ENCODE results near the gene HSPA12B. TPM values are rescaled to one million over a fixed set of nuclear protein-coding genes. Genes with fewer than 3 reads are reported as not detected.

Gene HSPA12B
- total RNA-seq, 4 donors from 2014 or later = 0.64 to 4.6 (median 1.8) TPM

GRCh38 chr20:3785240-3786125 is 53.0 kb downstream of the HSPA12B start:
- no peak for DNase-seq
- H3K27ac ChIP-seq = peak overlapping the region; percentile 83 to 91 (median 88)
- H3K36me3 ChIP-seq = peaks cover 0 to 11% (median 0%) of the 10 kb centered on the region in 3 donors
- H3K27me3 ChIP-seq = no peaks in the 10 kb centered on the region
- intact Hi-C loops (cut with DNase I) = no loop called here
- H3K9me3 ChIP-seq = no peaks in the 10 kb centered on the region
- no peak for TF ChIP-seq POLR2A (IDR thresholded peaks at IDR 0.05)
- no peak for TF ChIP-seq CTCF (IDR thresholded peaks at IDR 0.05)
- peaks cover 45 to 81% (median 50%) of the 10 kb centered on the region in 3 donors for H3K4me1 ChIP-seq
- peak overlapping the region; percentile 68 to 87 (median 70) for H3K4me3 ChIP-seq
- WGBS, 2 donors = 8% methylated on average over 15 of the region's 79 CpGs; no CpG with 5 or more reads in 1 of the 2 donors

- no peak for TF ChIP-seq CTCF (IDR thresholded peaks at IDR 0.05)
- no peak for TF ChIP-seq POLR2A (IDR thresholded peaks at IDR 0.05)
- peak overlapping the region; percentile 83 to 91 (median 88) for H3K27ac ChIP-seq
- H3K9me3 ChIP-seq = no peaks in the 10 kb centered on the region
- H3K36me3 ChIP-seq = peaks cover 0 to 11% (median 0%) of the 10 kb centered on the region in 3 donors
- DNase-seq = no peak
- intact Hi-C loops (cut with DNase I) = no loop called here
- peak overlapping the region; percentile 68 to 87 (median 70) for H3K4me3 ChIP-seq
- peaks cover 42 to 75% (median 44%) of the 10 kb centered on the region in 3 donors for H3K4me1 ChIP-seq
- WGBS, 2 donors = no CpG with 5 or more reads among the region's 35 CpGs
- H3K27me3 ChIP-seq = no peaks in the 10 kb centered on the region
Measured at GRCh38 chr20:3786126-3786484, 53.6 kb downstream of the HSPA12B start.

GRCh38 chr20:3786665-3787323 is 54.3 kb downstream of the HSPA12B start, which contains the start of gene CENPB:
Gene CENPB (minus strand): TSS chr20:3786740. CDS start chr20:3786483, 257 bp downstream.
- Histone ChIP-seq H3K27ac (peak within 1 kb of the TSS; percentile 83 to 91 (median 88)), H3K9me3 (no peaks in the 10 kb centered on the region), H3K4me3 (peak within 1 kb of the TSS; percentile 68 to 87 (median 70)), H3K36me3 (peaks cover 0 to 11% (median 0%) of the 10 kb centered on the region in 3 donors), H3K27me3 (no peaks in the 10 kb centered on the region), H3K4me1 (peaks cover 37 to 68% (median 43%) of the 10 kb centered on the region in 3 donors)
- intact Hi-C loops (cut with DNase I) = no loop called here
- DNase-seq = peak; percentile 45
- 5 to 8% methylated on average over 10 to 18 of the region's 70 CpGs for WGBS, 2 donors
- TF ChIP-seq POLR2A (IDR thresholded peaks at IDR 0.05) (no peak), CTCF (IDR thresholded peaks at IDR 0.05) (peak; percentile 51 to 94 (median 77))

- peak overlapping the region in 2 of 4 donors; percentile 51 to 91 for H3K27ac ChIP-seq
- intact Hi-C loops (cut with DNase I) = no loop called here
- WGBS, 2 donors = 68 to 79% methylated on average over 5 of the region's 5 CpGs
- no peaks in the 10 kb centered on the region for H3K27me3 ChIP-seq
- no peak for TF ChIP-seq CTCF (IDR thresholded peaks at IDR 0.05)
- TF ChIP-seq POLR2A (IDR thresholded peaks at IDR 0.05) = no peak
- no peak for DNase-seq
- peaks cover 0 to 11% (median 0%) of the 10 kb centered on the region in 3 donors for H3K36me3 ChIP-seq
- H3K4me3 ChIP-seq = peak overlapping the region in 3 of 4 donors; percentile 32 to 87 (median 70)
- H3K9me3 ChIP-seq = no peaks in the 10 kb centered on the region
- H3K4me1 ChIP-seq = peaks cover 35 to 61% (median 39%) of the 10 kb centered on the region in 3 donors
Measured at GRCh38 chr20:3787324-3788014, 55.0 kb downstream of the HSPA12B start.

Data from esophagus squamous epithelium (tissue), 5 donors.